K562 (cell line): ENCODE results near the gene UBE2H. TPM values are rescaled to one million over a fixed set of nuclear protein-coding genes. Genes with fewer than 3 reads are reported as not detected.

Experiments used
- ADNP ChIP-seq: fragments of 200-800 bp; sonication (Bioruptor generic); IDR thresholded peaks from 2 replicates; pipeline ENCODE4 v1.6.1; 2016; ENCODE audit warnings: missing genetic modification characterization, missing compliant biosample characterization
- ARNT ChIP-seq, 2 experiments: fragments of 450-650 bp; IDR thresholded peaks; 2 replicates each; pipeline ENCODE4 v1.6.1; 2016; ENCODE audit warnings: mild to moderate bottlenecking in 1 of 2
- CBX1 ChIP-seq: sonication (generic); IDR thresholded peaks from 2 replicates; pipeline ENCODE4 v1.6.1; 2016; ENCODE audit warnings: antibody characterized with exemption, low read depth, mild to moderate bottlenecking
- CXXC5 ChIP-seq: fragments of 250-450 bp; sonication (Bioruptor Pico); IDR thresholded peaks from 2 replicates; pipeline ENCODE4 v1.8.0; 2022; ENCODE audit warnings: inconsistent platforms, mild to moderate bottlenecking, moderate library complexity
- HNRNPL ChIP-seq: fragments of 200-400 bp; formaldehyde crosslinking; IDR thresholded peaks from 2 replicates; pipeline ENCODE4 v1.6.1; 2017; ENCODE audit warnings: low read depth, mild to moderate bottlenecking, low read length
- JUND ChIP-seq, 2 experiments: IDR thresholded peaks; 2 replicates in 1 of 2; 3 replicates in 1 of 2; pipeline ENCODE4 v1.6.1; 2011; ENCODE audit warnings: borderline replicate concordance in 2 of 2, low read depth in 2 of 2, low read length in 2 of 2, improper control_type of control experiment in 1 of 2, missing biosample characterization in 1 of 2, missing genetic modification characterization in 1 of 2, missing genetic modification reagents in 1 of 2
- KDM4B ChIP-seq, 2 experiments: fragments of 450-650 bp in 1 of 2; sonication (generic) in 1 of 2; IDR thresholded peaks; 2 replicates each; pipeline ENCODE4 v1.6.1; 2016 to 2017; ENCODE audit warnings: borderline replicate concordance in 2 of 2, antibody characterized with exemption in 1 of 2, low read depth in 1 of 2, mild to moderate bottlenecking in 1 of 2
- MAFG ChIP-seq: fragments of 450-650 bp; conservative IDR thresholded peaks from 2 replicates; pipeline ENCODE4 v1.6.1; 2016; ENCODE audit warnings: missing genetic modification characterization, missing compliant biosample characterization
- MEIS2 ChIP-seq: fragments of 450-650 bp; IDR thresholded peaks from 2 replicates; pipeline ENCODE4 v1.6.1; 2014; ENCODE audit warnings: mild to moderate bottlenecking; ENCODE audit not compliant: partially characterized antibody
- NFE2L1 ChIP-seq: fragments of 450-650 bp; IDR thresholded peaks from 2 replicates; pipeline ENCODE4 v1.6.1; 2016; ENCODE audit warnings: missing genetic modification characterization, low read depth, mild to moderate bottlenecking, missing compliant biosample characterization, moderate library complexity, borderline replicate concordance
- NR2C2 ChIP-seq, 2 experiments: fragments of 200-800 bp in 1 of 2; sonication (Bioruptor generic) in 1 of 2; sonication (generic) in 1 of 2; formaldehyde crosslinking in 1 of 2; IDR thresholded peaks; 2 replicates each; pipeline versions ENCODE4 v1.6.1 to v1.8.0; 2016 to 2022; ENCODE audit warnings: mild to moderate bottlenecking in 1 of 2, missing compliant biosample characterization in 1 of 2, missing genetic modification characterization in 1 of 2, missing genetic modification reagents in 1 of 2
- PHB2 ChIP-seq: fragments of 450-650 bp; IDR thresholded peaks from 2 replicates; pipeline ENCODE4 v1.6.1; 2017; ENCODE audit warnings: low read depth
- SMAD4 ChIP-seq: fragments of 250-450 bp; sonication (Bioruptor Pico); conservative IDR thresholded peaks from 2 replicates; pipeline ENCODE4 v1.8.0; 2021; ENCODE audit warnings: inconsistent platforms, mild to moderate bottlenecking, moderate library complexity
- SMARCA4 ChIP-seq: fragments of 450-650 bp; IDR thresholded peaks from 2 replicates; pipeline ENCODE4 v1.6.1; 2016
- TEAD2 ChIP-seq: fragments of 450-650 bp; IDR thresholded peaks from 2 replicates; pipeline ENCODE4 v1.6.1; 2016; ENCODE audit warnings: missing genetic modification characterization, control low read depth, missing compliant biosample characterization
- ZEB2 ChIP-seq: fragments of 450-650 bp; IDR thresholded peaks from 2 replicates; pipeline ENCODE4 v1.6.1; 2016
- ZNF197 ChIP-seq: fragments of 200-800 bp; sonication (Bioruptor generic); IDR thresholded peaks from 2 replicates; pipeline ENCODE4 v1.6.1; 2016; ENCODE audit warnings: low read depth, missing genetic modification characterization, missing compliant biosample characterization
- ZNF586 ChIP-seq: fragments of 450-650 bp; formaldehyde crosslinking; conservative IDR thresholded peaks from 2 replicates; pipeline ENCODE4 v1.4.0; 2020; ENCODE audit warnings: mild to moderate bottlenecking, moderate library complexity
- polyA plus RNA-seq, 8 experiments: library from polyadenylated mRNA; depleted of rRNA in 4 of 8; stranded (reverse) in 5 of 8; unstranded in 3 of 8; fragments of >200 nt; fragmentation: Nextera tagmentation in 2 of 8; fragmentation: Illumina TruSeq in 1 of 8; extraction: Ambion mirVana in 2 of 8; extraction: Trizol in 1 of 8; gene quantifications; 2 replicates each; pipeline versions ENCODE4 v1.2.1 to v1.2.3, GENCODE V29; 2011 to 2014; ENCODE audit warnings: inconsistent platforms in 1 of 8, missing spikeins in 1 of 8
- total RNA-seq, 7 experiments: library from RNA; depleted of rRNA in 6 of 7; stranded (reverse); fragments of >200 nt in 6 of 7; fragmentation: Illumina TruSeq in 2 of 7; extraction: Trizol in 2 of 7; gene quantifications; 2 replicates each; pipeline versions ENCODE4 v1.2.1 to v1.2.3, GENCODE V29; 2011 to 2021; ENCODE audit warnings: low replicate concordance in 1 of 7
- TF ChIP-seq, protein P1 (sequence below), 2 experiments: fragments of 450-650 bp; IDR thresholded peaks; 2 replicates each; pipeline ENCODE4 v1.6.1; 2016; ENCODE audit warnings: mild to moderate bottlenecking in 2 of 2, borderline replicate concordance in 1 of 2, low read depth in 1 of 2, moderate library complexity in 1 of 2

Gene UBE2H
- total and polyA plus RNA-seq, 9 of the 15 experiments (the other 6 are each of a cell fraction or from before 2014, with no cell fraction given) = 6.3 to 33.0 (median 13.3) TPM

- TF ChIP-seq, protein P1, sequence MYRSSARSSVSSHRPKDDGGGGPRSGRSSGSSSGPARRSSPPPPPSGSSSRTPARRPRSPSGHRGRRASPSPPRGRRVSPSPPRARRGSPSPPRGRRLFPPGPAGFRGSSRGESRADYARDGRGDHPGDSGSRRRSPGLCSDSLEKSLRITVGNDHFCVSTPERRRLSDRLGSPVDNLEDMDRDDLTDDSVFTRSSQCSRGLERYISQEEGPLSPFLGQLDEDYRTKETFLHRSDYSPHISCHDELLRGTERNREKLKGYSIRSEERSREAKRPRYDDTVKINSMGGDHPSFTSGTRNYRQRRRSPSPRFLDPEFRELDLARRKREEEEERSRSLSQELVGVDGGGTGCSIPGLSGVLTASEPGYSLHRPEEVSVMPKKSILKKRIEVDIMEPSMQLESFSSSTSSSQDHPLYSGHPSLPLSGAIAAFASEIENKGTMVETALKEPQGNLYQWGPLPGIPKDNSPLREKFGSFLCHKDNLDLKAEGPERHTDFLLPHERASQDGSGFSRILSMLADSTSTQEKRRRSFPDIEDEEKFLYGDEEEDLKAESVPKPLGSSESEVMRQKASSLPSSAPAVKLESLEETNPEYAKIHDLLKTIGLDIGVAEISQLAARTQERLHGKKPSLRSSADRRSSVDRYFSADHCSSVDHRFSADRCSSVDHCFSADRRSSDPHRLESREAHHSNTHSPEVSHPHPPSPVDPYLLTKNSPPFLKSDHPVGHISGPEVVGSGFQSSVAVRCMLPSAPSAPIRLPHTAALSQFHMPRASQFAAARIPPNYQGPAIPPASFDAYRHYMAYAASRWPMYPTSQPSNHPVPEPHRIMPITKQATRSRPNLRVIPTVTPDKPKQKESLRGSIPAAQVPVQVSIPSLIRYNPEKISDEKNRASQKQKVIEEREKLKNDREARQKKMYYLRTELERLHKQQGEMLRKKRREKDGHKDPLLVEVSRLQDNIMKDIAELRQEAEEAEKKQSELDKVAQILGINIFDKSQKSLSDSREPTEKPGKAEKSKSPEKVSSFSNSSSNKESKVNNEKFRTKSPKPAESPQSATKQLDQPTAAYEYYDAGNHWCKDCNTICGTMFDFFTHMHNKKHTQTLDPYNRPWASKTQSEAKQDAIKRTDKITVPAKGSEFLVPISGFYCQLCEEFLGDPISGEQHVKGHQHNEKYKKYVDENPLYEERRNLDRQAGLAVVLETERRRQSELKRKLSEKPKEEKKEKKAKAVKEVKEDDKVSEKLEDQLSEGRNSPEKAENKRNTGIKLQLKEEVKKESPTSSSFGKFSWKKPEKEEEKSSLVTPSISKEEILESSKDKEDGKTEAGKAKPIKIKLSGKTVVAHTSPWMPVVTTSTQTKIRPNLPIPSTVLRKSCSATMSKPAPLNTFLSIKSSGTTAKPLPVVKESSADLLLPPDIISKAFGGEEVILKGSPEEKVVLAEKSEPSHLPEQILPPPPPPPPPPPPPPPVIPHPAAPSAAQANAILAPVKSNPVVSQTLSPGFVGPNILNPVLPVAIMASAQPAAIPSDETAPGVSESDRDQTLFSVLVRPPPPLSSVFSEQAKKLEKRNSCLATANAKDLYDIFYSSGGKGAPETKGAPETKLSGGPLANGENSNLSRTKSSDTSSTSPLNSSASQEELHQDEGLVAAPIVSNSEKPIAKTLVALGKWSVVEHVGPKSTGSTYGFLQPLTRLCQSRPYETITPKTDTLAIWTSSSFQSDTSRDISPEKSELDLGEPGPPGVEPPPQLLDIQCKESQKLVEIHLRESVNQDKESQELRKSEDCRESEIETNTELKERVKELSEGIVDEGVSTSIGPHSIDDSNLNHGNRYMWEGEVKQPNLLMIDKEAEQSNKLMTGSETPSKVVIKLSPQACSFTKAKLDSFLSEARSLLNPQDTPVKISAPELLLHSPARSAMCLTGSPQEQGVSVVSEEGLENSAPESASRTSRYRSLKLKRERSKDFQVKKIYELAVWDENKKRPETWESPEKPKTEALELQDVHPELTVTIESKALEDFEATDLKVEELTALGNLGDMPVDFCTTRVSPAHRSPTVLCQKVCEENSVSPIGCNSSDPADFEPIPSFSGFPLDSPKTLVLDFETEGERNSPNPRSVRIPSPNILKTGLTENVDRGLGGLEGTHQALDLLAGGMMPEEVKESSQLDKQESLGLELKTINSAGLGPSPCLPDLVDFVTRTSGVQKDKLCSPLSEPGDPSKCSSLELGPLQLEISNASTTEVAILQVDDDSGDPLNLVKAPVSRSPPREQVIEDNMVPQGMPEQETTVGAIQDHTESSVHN (IDR thresholded peaks at IDR 0.05; ENCODE audit: borderline replicate concordance in 1 of 2, low read depth in 1 of 2) = peak; percentile 31 to 68; a peak in 1 of 4 replicates
- TF ChIP-seq PHB2 = no peak
- peak in 1 of 2 experiments; percentile 56; a peak in 1 of 4 replicates for TF ChIP-seq ARNT (IDR thresholded peaks at IDR 0.05)
- TF ChIP-seq HNRNPL = no peak
- peak; percentile 2 for TF ChIP-seq MEIS2
- no peak for TF ChIP-seq KDM4B (IDR thresholded peaks at IDR 0.05; ENCODE audit: borderline replicate concordance in 2 of 2, low read depth in 1 of 2)
- TF ChIP-seq ADNP = 0 out of 2 replicates have a peak, but pooled peaks have one; percentile 43
- TF ChIP-seq SMAD4 (CRISPR knock-in tag) = 0 out of 2 replicates have a peak, but pooled peaks have one; percentile 40
- TF ChIP-seq ZNF197 (CRISPR knock-in tag) = peak; percentile 33; the same call in 1 of the 2 replicates
- peak; percentile 85 for TF ChIP-seq MAFG (tag)
- no peak for TF ChIP-seq NR2C2 (CRISPR knock-in tag; IDR thresholded peaks at IDR 0.05)
- no peak; the same call in 1 of the 2 replicates for TF ChIP-seq NR2C2 (tag; IDR thresholded peaks at IDR 0.05)
- TF ChIP-seq CBX1 = no peak
- peak; percentile 42; the same call in 1 of the 2 replicates for TF ChIP-seq CXXC5 (CRISPR knock-in tag)
- TF ChIP-seq ZNF586 (CRISPR knock-in tag) = no peak
- peak; percentile 29 for TF ChIP-seq SMARCA4
- TF ChIP-seq JUND (IDR thresholded peaks at IDR 0.05; ENCODE audit: borderline replicate concordance, low read depth, low read length) = peak; percentile 64
- TF ChIP-seq JUND (tag; IDR thresholded peaks at IDR 0.05; ENCODE audit: borderline replicate concordance, low read depth, low read length) = peak; percentile 45; the same call in 1 of the 3 replicates
- TF ChIP-seq NFE2L1 (tag) = no peak; the same call in 1 of the 2 replicates
- TF ChIP-seq ZEB2 = peak; percentile 60; the same call in 1 of the 2 replicates
- TF ChIP-seq TEAD2 (tag) = no peak
Observed at GRCh38 chr7:129865093-129865924, 87.5 kb downstream of the UBE2H start (continued).
